Measurements from ENCODE around the gene AHNAK.
"Not testable (repeated sequence)": the region's sequence is repeated elsewhere in the genome, so short reads cannot be mapped to it uniquely, and the experiment has no call there.

The AHNAK gene

GRCh38 chr11:62532096-62532495 lies 14.5 kb downstream of the AHNAK start:
- no peak for DNase-seq

DNA sequence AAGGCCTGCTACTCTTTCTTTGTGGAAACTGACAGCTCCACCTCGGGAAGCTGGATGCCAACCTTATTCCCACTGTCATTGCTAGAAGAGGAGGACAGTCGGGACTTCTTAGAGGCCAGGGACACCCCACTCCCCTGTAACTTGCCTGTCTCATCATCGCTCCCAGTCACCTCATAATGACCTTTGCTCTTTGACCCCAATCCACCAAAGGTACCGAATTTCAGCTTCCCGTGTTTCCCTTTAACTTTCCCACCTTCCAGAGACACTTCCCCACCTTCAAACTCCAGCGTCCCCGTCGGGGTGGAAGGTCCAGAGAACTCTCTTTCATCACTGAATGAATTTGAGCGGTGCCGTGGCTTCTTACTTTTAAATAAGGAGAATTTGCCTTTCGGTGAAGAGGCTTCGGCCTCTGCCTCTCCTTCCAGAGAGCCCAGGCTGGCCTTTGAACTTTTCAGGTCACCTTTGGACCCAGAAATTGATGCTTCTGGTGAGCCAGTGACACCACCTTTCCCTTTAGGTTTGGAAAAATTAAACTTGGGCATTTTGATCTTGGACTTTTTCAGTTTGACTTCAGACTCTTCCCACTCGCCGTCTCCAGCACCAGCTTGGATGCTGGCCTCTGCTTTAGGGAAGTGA lies 29.8 kb downstream of the AHNAK start:
- no peak for DNase-seq

DNA sequence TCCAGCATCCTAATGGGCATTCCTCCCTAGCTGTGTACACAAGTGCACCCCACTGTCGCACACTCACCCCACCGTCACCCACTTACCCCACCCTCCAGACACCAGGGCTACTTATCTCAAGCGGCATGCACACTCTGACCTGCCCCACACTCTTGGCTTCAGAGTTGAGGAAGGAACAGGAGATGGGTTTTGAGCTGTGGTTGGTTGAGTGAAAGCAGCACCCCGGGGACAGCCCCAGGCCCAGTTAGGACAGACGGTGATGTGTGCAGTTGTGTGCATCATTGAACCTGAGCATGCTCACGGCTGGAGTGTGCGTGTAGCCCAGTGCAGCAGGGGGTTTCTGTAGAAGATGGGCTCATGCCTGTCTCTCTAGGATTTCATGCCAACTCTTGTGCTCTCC lies 32.5 kb downstream of the AHNAK start:
- DNase-seq: no peak

- no peak for DNase-seq
Measured at GRCh38 chr11:62513626-62514025, 33.0 kb downstream of the AHNAK start.

- DNase-seq: no peak
Measured at GRCh38 chr11:62512961-62513360, 33.6 kb downstream of the AHNAK start.

DNA sequence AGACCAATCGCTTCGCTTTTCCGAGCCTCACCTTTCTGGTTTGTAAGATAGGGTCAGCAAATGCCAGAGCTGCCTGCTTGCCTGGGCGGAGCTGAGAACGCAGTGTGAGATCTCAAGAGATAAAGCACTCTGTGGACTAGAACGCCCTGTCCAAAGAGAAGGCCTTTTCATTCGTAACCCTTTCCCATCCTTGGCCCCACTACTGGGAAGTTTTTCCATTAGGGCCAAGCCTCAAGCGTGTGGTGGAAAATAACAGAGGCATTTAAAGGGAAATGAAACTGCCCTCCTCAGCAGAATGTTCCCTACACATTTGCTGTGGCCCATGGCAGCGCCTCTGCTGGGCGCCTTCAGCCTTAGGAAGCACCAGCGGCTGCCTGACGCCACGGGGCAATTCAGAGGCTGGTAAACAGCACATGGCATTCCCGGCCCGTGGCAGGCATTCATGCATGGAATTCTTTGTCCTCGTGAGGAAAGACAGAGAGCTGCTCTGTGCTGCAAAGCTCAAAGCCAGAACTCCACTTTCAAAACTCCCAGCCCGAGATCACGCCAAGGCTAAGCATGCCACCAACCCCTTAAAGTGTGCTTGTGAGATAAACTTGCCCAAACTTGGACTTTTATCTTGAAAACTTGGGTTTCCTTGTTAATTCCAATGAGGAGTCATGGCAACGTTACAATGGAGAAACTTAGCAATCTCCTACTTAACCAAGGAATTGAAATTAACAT lies 38.1 kb downstream of the AHNAK start:
- DNase-seq: no peak

DNA sequence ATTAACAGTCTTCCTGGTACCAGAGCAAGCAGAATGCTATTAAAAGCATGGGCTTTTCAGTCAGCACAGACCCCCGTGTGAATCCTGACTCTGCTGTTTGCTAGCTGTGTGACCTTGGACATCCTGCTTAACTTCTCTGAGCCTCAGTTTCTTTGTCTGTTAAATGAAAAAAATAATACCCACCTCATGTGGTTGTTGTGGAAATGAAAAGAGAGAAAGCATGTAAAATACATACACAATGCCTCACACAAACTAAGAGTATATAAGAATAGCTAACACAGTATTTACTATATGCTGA lies 39.5 kb downstream of the AHNAK start:
- no peak for DNase-seq

GRCh38 chr11:62506413-62507124 lies 40.0 kb downstream of the AHNAK start:
- no peak for DNase-seq

- no peak for DNase-seq
Measured at GRCh38 chr11:62505440-62506091, 41.0 kb downstream of the AHNAK start.

GRCh38 chr11:62505059-62505439 lies 41.6 kb downstream of the AHNAK start:
- no peak for DNase-seq

DNA sequence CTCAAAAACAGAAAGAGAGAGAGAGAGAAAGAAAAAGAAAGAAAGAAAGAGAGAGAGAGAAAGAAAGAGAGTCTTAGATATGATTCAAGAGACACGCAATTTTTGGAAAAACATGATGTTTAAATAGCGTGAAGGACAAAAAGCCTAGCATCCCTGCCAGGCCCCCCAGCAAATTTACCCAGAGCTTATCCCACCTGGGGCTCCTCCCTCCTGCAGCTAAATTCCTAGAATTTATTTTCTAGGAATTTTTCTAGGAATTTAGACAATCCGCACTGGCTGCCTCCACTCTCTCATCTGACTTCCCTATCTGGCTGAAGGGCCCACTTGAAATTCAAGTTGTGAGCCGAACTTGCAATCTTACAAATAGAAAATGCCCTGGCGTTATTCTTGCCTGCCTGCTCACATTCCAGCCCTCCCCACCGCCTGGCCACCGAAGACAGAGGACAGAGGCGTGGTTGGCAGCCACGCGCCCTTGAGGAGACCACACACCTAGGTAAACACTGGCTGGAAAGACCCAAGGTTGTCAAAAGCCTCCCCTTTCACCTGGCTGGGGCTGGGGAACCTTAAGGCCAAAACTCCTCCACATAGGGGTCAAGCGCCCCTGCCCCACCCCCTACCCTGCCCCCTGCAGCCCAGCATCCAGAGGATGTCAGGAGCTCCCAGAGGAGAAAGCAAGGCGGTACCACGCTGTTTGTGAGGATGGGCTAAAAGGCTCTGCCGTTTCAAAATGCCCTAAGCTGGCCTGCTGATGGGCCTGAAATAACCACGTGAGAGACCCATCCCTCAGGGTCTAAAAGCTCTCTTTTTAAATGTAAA lies 42.2 kb downstream of the AHNAK start:
- no peak for DNase-seq

DNA sequence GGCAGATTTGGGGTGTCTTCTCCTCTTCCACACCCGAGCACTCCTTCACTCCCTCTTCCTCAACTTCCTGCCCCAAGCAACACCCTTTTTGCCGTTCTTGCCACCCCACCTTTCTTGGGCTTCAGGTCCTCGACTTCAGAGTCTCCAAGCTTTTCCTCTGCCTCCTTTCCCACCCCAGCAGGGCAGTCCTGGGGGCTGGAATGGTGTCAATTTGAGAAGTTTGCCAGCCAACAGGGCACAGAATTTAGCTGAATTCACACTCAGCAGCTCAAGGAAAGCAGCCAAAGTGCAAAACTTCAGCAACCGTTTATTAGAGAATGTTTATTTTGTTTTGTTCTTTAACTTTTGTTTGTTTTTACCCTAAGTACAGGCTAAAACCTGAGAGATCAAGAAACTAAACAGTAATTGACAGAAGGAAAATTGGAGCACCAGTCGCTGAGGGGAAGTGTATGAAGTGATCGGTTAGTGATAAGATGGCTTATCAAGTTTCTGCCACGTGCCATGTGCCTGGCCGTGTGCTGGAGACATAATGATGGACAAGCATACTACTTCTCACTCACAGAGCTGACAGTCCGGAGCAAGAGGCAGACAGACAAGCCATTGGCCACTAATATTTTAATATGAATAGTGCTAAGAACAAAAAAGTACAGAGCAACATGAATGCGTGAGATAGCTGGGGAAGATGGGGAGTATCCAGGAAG lies 44.4 kb downstream of the AHNAK start:
- no peak for DNase-seq

DNA sequence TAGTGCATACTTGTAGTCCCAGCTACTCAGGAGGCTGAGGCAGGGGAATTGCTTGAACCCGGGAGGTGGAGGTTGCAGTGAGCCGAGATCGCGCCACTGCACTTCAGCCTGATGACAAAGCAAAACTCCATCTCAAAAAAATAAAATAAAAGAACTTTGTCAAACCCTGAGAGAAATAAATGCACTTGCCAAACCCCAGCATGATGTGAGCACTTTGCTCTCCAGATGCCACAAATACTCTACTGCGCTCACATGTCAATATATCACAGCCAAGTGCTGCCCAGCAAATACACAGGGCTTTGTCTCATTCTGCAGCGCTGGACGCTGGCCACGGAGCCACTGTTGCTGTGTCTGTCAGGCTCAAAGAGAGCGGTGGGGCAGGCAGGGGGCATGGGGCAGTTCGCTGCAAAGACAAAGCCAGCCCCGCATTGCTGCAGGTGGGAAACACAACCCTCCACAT lies 45.1 kb downstream of the AHNAK start:
- DNase-seq: no peak

DNA sequence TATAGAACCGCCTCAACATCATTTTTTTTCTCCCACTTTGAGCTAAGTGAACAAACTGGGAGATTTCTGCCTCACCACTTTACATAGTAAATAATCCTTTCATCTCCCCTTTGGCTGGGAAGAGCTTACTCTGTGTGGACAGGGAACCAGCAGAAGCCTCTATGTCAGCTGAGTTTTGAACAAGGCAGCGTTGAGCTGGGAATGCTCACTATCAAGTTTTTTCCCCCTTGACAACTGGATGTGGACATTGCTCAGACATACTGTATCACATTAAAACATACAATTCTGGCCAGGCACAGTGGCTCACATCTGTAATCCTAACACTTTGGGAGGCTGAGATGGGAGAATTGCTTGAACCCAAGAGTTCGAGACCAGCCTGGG lies 46.0 kb downstream of the AHNAK start:
- DNase-seq: no peak

- DNase-seq: no peak
Measured at GRCh38 chr11:62499944-62500649, 46.5 kb downstream of the AHNAK start.

DNA sequence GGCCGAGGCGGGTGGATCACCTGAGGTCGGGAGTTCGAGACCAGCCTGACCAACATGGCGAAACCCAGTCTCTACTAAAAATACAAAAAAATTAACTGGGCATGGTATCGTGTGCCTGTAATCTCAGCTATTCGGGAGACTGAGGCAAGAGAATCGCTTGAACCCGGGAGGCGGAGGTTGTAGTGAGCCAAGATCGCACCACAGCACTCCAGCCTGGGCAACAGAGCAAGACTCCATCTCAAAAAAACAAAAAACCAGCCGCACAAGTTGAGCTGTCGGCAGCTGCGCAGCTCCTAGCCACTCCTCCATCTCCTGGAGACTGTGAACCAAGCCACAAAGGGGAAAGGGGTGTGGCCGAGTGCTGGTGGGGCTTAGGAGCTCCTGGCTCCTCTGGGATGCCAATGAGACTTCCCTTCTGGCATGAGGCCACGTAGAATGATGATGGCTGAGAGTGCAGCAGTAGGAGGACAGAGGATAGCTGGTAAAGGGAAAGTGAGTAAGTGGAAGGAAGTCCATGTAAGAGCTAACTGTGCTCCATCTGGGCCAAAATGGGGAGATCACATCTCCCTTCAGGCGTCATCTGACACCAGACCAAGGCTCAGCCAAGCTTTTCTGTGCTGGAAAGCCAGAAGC lies 47.2 kb downstream of the AHNAK start:
- DNase-seq: not testable (repeated sequence)

GRCh38 chr11:62498492-62499286 lies 47.9 kb downstream of the AHNAK start:
- no peak for DNase-seq

DNA sequence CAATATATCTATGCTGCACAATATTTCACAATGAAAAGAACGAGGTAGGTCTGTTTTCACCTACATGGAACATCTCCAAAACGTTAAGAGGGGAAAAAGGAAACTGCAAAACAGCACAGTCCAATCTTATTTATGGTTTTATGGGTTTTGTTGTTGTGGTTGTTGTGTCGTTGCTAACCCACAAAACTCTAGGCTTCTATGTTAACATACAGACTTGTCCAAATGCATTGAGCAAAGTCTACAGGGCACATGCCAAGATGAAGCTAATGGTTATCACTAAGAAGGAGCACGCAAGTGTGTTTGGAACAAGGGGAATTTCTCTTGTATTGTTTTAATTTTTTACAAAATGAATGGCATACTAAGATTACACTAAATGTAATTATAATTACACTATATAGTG lies 48.6 kb downstream of the AHNAK start:
- DNase-seq: no peak

- DNase-seq: no peak
Measured at GRCh38 chr11:62497132-62497801, 49.3 kb downstream of the AHNAK start.

DNA sequence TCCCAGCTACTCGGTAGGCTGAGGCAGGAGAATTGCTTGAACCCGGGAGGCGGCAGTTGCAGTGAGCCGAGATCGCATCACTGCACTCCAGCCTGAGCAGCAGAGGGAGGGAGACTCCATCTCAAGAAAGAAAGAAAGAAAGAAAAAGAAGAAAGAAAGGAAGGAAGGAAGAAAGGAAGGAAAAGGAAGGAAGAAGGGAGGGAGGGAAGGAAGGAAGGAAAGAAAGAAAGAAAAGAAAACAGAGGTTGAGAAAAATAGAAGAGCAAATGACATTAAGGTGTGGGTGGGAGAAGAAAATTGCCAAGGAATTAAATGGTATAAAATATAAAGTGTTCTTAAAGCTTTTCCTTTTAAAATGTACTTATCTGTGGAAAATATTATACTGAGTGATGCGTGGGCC lies 49.9 kb downstream of the AHNAK start:
- no peak for DNase-seq

Data from NCI-H1417 treated with DMSO at 0.1 percent for 48 hours (cell line).